Measurements from ENCODE around the gene GREB1L.

DNA sequence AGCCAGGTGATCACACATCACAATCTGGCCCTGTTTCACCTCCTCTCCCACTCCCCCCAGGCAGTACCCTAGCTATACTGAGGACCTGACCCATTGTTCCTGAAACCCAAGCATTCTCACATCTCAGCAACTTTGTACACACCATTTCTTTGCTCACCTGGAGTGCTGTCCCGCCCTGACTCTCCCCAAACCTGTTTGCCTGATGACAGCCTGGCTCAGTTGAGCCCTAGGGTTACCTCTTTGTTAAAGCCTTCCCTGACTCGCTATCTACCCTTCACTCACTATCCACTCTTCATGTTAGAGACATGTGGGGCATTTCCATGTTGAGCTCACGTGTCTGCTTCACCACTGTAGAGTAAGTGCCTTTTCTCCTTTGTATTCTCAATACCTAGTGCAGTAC lies 49.1 kb downstream of the GREB1L start:
- TF ChIP-seq YY1 (IDR thresholded peaks at IDR 0.05; ENCODE audit: insufficient read depth, insufficient read length) (no peak), SUZ12 (IDR thresholded peaks at IDR 0.05; ENCODE audit: extremely low read depth, insufficient read depth, insufficient read length) (no peak), ZNF274 (IDR thresholded peaks at IDR 0.05; ENCODE audit: low read depth, low read length) (no peak)
